Activated naive CD8-positive, alpha-beta T cell treated with anti-CD3 and anti-CD28 coated beads, Interleukin-2, amount 10 ng/mL, durations not matched to agents 7 days and 5 days (primary cell): ENCODE measurements around the gene PSG7. TPM values are rescaled to one million over a fixed set of nuclear protein-coding genes. Genes with fewer than 3 reads are reported as not detected.
"Not testable (repeated sequence)": the region's sequence is repeated elsewhere in the genome, so short reads cannot be mapped to it uniquely, and the experiment has no call there.

Experiments
- ATAC-seq: fragments of 150-1000 bp; cut with Tn5 transposase; one replicate; pipeline ENCODE4 v1.10.0; 2021; ENCODE audit warnings: low read depth, moderate library complexity
- POLR2A ChIA-PET: fragments of 350-600 bp; sonication (Branson Sonifier 250); formaldehyde crosslinking; loops from one replicate; lab custom pipeline; 2021; ENCODE audit warnings: antibody characterized with exemption; lab: Charles Lee
- DNase-seq: peaks from one replicate; pipeline ENCODE4 v3.0.0; 2021
- H3K27ac Mint-ChIP-seq: one replicate; pipeline ENCODE4 v1.8.0; 2022; ENCODE audit warnings: mild to moderate bottlenecking, mixed read lengths
- H3K27me3 Mint-ChIP-seq: one replicate; pipeline ENCODE4 v1.8.0; 2022; ENCODE audit warnings: mild to moderate bottlenecking, moderate library complexity, mixed read lengths
- H3K36me3 Mint-ChIP-seq: one replicate; pipeline ENCODE4 v1.8.0; 2021; ENCODE audit warnings: mild to moderate bottlenecking, mixed read lengths
- H3K4me1 Mint-ChIP-seq: one replicate; pipeline ENCODE4 v1.8.0; 2021; ENCODE audit warnings: mixed read lengths
- H3K4me3 Mint-ChIP-seq: one replicate; pipeline ENCODE4 v1.8.0; 2022; ENCODE audit warnings: mild to moderate bottlenecking, moderate library complexity, mixed read lengths
- H3K9me3 Mint-ChIP-seq: one replicate; pipeline ENCODE4 v1.8.0; 2021; ENCODE audit warnings: mixed read lengths
- total RNA-seq, 2 experiments: library from RNA; stranded (reverse); gene quantifications; one replicate each; pipeline ENCODE4 v1.2.3, GENCODE V29; 2021

PSG7 gene
- total RNA-seq, 2 experiments from 2014 or later: not detected

GRCh38 chr19:42874136-42874535 is 62.9 kb downstream of the PSG7 start:
- DNase-seq, H3K9me3 Mint-ChIP-seq, H3K4me1 Mint-ChIP-seq, H3K4me3 Mint-ChIP-seq, H3K36me3 Mint-ChIP-seq, H3K27me3 Mint-ChIP-seq, H3K27ac Mint-ChIP-seq, POLR2A ChIA-PET, ATAC-seq: not testable (repeated sequence)

Other genes starting within 250 kb of the PSG7 start
- not detected for gene PSG3, start 196.7 kb downstream of the PSG7 start, total RNA-seq
- not detected for gene PSG8, start 171.5 kb downstream of the PSG7 start, total RNA-seq
- not detected for gene PSG1, start 57.5 kb downstream of the PSG7 start, total RNA-seq
- gene PSG6, start 19.3 kb downstream of the PSG7 start, total RNA-seq: not detected
- not detected for gene PSG11, start 89.3 kb upstream of the PSG7 start, total RNA-seq
- gene PSG2, start 145.5 kb upstream of the PSG7 start, total RNA-seq: not detected
- not detected for gene PSG5, start 249.3 kb upstream of the PSG7 start, total RNA-seq